HCT116 (cell line): ENCODE results near the gene PPP1R16B. TPM values are rescaled to one million over a fixed set of nuclear protein-coding genes. Genes with fewer than 3 reads are reported as not detected.

ENCODE experiments used
- ATAC-seq: fragments of 200-7000 bp; cut with Tn5 transposase; 2 replicates; pipeline ENCODE4 v1.9.1; 2020; ENCODE audit warnings: mild to moderate bottlenecking, moderate library complexity
- BruUV-seq: library from RNA; stranded (reverse); fragments of 400-500 nt; replicated peaks from 2 replicates; lab custom pipeline; 2021; lab: Mats Ljungman, UMichigan
- CTCF ChIA-PET: fragments of 300-600 bp; sonication (Branson Sonifier 250); formaldehyde crosslinking; loops from one replicate; lab custom pipeline; 2021; ENCODE audit warnings: antibody characterized with exemption; lab: Charles Lee
- POLR2A ChIA-PET: fragments of 300-600, 350-600 bp; sonication (Branson Sonifier 250); formaldehyde crosslinking; loops from one replicate; lab custom pipeline; 2021; ENCODE audit warnings: antibody characterized with exemption; lab: Charles Lee
- RAD21 ChIA-PET, 2 experiments: fragments of 300-600 bp; sonication (Branson Sonifier 250); formaldehyde crosslinking; loops; one replicate each; lab custom pipeline; 2023; ENCODE audit warnings: low total read pairs in 2 of 2; ENCODE audit not compliant: uncharacterized antibody in 2 of 2, unreplicated experiment in 2 of 2, low non-redundant PET in 1 of 2; lab: Charles Lee
- DNase-seq: peaks from one replicate; pipeline ENCODE4 v3.0.0-alpha.2; 2010; ENCODE audit warnings: low read depth, low spot score
- H2AFZ ChIP-seq: fragments of 200-600 bp; shearing (Covaris generic), sonication (generic); 2 replicates; pipeline ENCODE4 v1.6.1; 2017; ENCODE audit warnings: low read depth, mixed run types, mixed read lengths, antibody characterized with exemption, low read length; ENCODE audit not compliant: poor library complexity, severe bottlenecking
- H3K27ac ChIP-seq: 2 replicates; pipeline ENCODE4 v1.5.1; 2012; ENCODE audit warnings: low read depth, low read length
- H3K27me3 ChIP-seq: fragments of 200-600 bp; sonication (generic); 2 replicates; pipeline ENCODE4 v1.6.1; 2016; ENCODE audit warnings: mixed run types, low read length, mixed read lengths; ENCODE audit not compliant: insufficient read depth
- H3K36me3 ChIP-seq, 2 experiments: fragments of 200-500 bp in 1 of 2; fragments of 200-600 bp in 1 of 2; sonication (Bioruptor generic) in 1 of 2; sonication (generic) in 1 of 2; 2 replicates each; pipeline versions ENCODE4 v1.5.1 to v1.6.1; 2014 to 2016; ENCODE audit warnings: low read length in 2 of 2, inconsistent platforms in 1 of 2, mixed read lengths in 1 of 2, mixed run types in 1 of 2; ENCODE audit not compliant: insufficient read depth in 2 of 2, control insufficient read depth in 1 of 2
- H3K4me1 ChIP-seq, 2 experiments: fragments of 200-600 bp in 1 of 2; sonication (generic) in 1 of 2; 2 replicates each; pipeline versions ENCODE4 v1.5.1 to v1.6.1; 2012 to 2017; ENCODE audit warnings: low read length in 2 of 2, inconsistent platforms in 1 of 2, mild to moderate bottlenecking in 1 of 2, mixed read lengths in 1 of 2, mixed run types in 1 of 2, moderate library complexity in 1 of 2; ENCODE audit not compliant: insufficient read depth in 2 of 2, control insufficient read depth in 1 of 2
- H3K4me2 ChIP-seq: fragments of 200-600 bp; sonication (generic); 2 replicates; pipeline ENCODE4 v1.6.1; 2017; ENCODE audit warnings: mixed run types, low read length, mixed read lengths
- H3K4me3 ChIP-seq, 2 experiments: fragments of 200-600 bp in 1 of 2; sonication (generic) in 1 of 2; replicated peaks in 1 of 2; 2 replicates each; pipeline ENCODE4 v1.5.1; 2011 to 2016; ENCODE audit warnings: low read length in 2 of 2, control low read depth in 1 of 2, low read depth in 1 of 2, mild to moderate bottlenecking in 1 of 2, mixed read lengths in 1 of 2, mixed run types in 1 of 2
- H3K79me2 ChIP-seq: fragments of 200-600 bp; sonication (generic); 2 replicates; pipeline ENCODE4 v1.6.1; 2017; ENCODE audit warnings: mild to moderate bottlenecking, mixed run types, low read length, moderate library complexity, mixed read lengths; ENCODE audit not compliant: insufficient read depth
- H3K9ac ChIP-seq: fragments of 200-600 bp; sonication (generic); 2 replicates; pipeline ENCODE4 v1.6.1; 2016; ENCODE audit warnings: low read length, mixed read lengths
- H3K9me2 ChIP-seq: fragments of 200-600 bp; sonication (generic), shearing (Covaris generic); 2 replicates; pipeline ENCODE4 v1.6.1; 2017; ENCODE audit warnings: mixed run types, mild to moderate bottlenecking, moderate library complexity; ENCODE audit not compliant: insufficient read depth
- H3K9me3 ChIP-seq, 2 experiments: fragments of 200-500 bp in 1 of 2; fragments of 200-600 bp in 1 of 2; sonication (Bioruptor generic) in 1 of 2; sonication (generic) in 1 of 2; 2 replicates each; pipeline ENCODE4 v1.6.1; 2014 to 2017; ENCODE audit warnings: low read length in 2 of 2, mixed read lengths in 2 of 2, inconsistent platforms in 1 of 2, low read depth in 1 of 2, mild to moderate bottlenecking in 1 of 2, mixed run types in 1 of 2, moderate library complexity in 1 of 2; ENCODE audit not compliant: control insufficient read depth in 1 of 2, insufficient read depth in 1 of 2
- H4K20me1 ChIP-seq: fragments of 200-600 bp; sonication (generic), shearing (Covaris generic); 2 replicates; pipeline ENCODE4 v1.6.1; 2017; ENCODE audit warnings: mixed run types, mild to moderate bottlenecking, moderate library complexity; ENCODE audit not compliant: insufficient read depth
- CBX3 ChIP-seq: IDR thresholded peaks from 2 replicates; pipeline ENCODE4 v1.6.1; 2012; ENCODE audit warnings: low read depth
- EGR1 ChIP-seq: IDR thresholded peaks from 2 replicates; pipeline ENCODE4 v1.6.1; 2012; ENCODE audit warnings: low read depth
- EZH2 ChIP-seq: fragments of 200-600 bp; sonication (generic); IDR thresholded peaks from 2 replicates; pipeline ENCODE4 v1.6.1; 2017; ENCODE audit warnings: antibody characterized with exemption, mixed run types
- FOSL1 ChIP-seq: IDR thresholded peaks from 2 replicates; pipeline ENCODE4 v1.6.1; 2012; ENCODE audit warnings: low read depth
- POLR2A ChIP-seq: IDR thresholded peaks from 2 replicates; pipeline ENCODE4 v1.7.0; 2011; ENCODE audit warnings: borderline replicate concordance; ENCODE audit not compliant: insufficient read depth, insufficient read length; ENCODE audit errors: extremely low read depth
- RAD21 ChIP-seq: IDR thresholded peaks from 2 replicates; pipeline ENCODE4 v1.6.1; 2012; ENCODE audit warnings: low read depth, mild to moderate bottlenecking
- REST ChIP-seq: IDR thresholded peaks from 2 replicates; pipeline ENCODE4 v1.6.1; 2012; ENCODE audit warnings: low read depth
- SP1 ChIP-seq: IDR thresholded peaks from 2 replicates; pipeline ENCODE4 v1.6.1; 2012; ENCODE audit warnings: low read depth
- SRF ChIP-seq: IDR thresholded peaks from 2 replicates; pipeline ENCODE4 v1.6.1; 2012; ENCODE audit warnings: low read depth
- YY1 ChIP-seq: IDR thresholded peaks from 2 replicates; pipeline ENCODE4 v1.6.1; 2011; ENCODE audit warnings: low read length, low read depth, moderate library complexity, mild to moderate bottlenecking; ENCODE audit not compliant: insufficient replicate concordance; ENCODE audit errors: extremely low read depth
- ZFX ChIP-seq: fragments of 450-650 bp; IDR thresholded peaks from 2 replicates; pipeline ENCODE4 v1.6.1; 2017
- ZNF274 ChIP-seq: fragments of 200-500 bp; sonication (Bioruptor generic); IDR thresholded peaks from 2 replicates; pipeline ENCODE4 v1.6.1; 2014; ENCODE audit warnings: mild to moderate bottlenecking, low read depth, low read length, inconsistent platforms
- intact Hi-C: fragments of 100-400 bp; cut with micrococcal nuclease; formaldehyde crosslinking; loops from 2 replicates; pipeline ENCODE4 v1.10.0; 2022
- total RNA-seq: library from RNA; stranded (reverse); gene quantifications from one replicate; pipeline ENCODE4 v1.2.1, GENCODE V29; 2021; ENCODE audit not compliant: unreplicated experiment
- TF ChIP-seq, protein P1 (sequence below): IDR thresholded peaks from 2 replicates; pipeline ENCODE4 v1.6.1; 2011; ENCODE audit warnings: mild to moderate bottlenecking, low read length, moderate library complexity; ENCODE audit not compliant: insufficient replicate concordance; ENCODE audit errors: extremely low read depth
- TF ChIP-seq, protein P2 (sequence below): IDR thresholded peaks from 2 replicates; pipeline ENCODE4 v1.6.1; 2012

The PPP1R16B gene
- total RNA-seq, 1 experiment from 2014 or later, result 0.52 TPM

DNA sequence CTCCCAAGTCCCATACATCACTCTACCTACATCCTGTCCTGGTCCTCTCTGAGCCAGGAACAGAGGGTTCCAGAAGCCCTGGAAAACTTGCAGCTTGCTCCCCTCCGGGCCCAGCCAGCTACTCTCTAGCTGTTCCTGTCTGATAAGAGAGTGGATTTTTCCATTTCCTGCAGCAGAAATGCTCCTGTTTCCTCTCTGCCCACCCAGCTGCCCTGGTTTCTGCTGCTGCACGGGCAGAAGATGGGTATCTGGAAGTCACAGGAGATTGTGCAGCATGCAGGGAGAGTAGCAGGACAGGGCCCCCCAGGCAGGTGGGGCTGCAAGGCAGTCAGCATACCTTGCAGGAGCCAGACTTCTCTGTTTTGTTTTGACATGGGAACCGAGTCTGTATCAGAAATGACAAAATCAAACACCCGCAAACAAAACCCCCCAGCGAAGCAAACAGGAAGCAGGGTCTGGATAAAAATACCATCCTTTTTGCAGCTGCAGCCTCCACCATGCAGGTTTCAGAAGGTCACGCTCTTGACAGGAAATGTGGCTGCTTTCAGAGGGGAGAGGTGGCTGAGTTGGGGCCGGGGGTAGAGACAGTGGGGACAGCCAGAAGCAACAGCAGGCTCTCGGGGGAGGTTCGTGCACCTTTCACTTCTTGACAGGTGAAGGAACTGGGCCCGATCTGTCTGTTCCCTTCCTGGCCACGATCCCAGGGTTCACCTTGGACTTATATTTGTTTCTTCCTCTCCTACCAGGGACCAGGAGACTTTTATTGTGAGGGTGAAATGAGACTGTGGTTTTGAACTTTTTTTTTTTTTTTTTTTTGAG lies 69.9 kb downstream of the PPP1R16B start:
- DNase-seq (no peak), ATAC-seq (no peak)
- no peaks in the 10 kb centered on the region for H3K9me2 ChIP-seq
- H3K79me2 ChIP-seq, result no peaks in the 10 kb centered on the region
- no TSS peak for BruUV-seq
- no peaks in the 10 kb centered on the region for H3K9me3 ChIP-seq
- TF ChIP-seq SRF (no peak), EGR1 (no peak)
- peaks cover 4% of the 10 kb centered on the region; the same call in 1 of the 2 replicates for H3K27me3 ChIP-seq
- H3K4me3 ChIP-seq, result no peak overlapping the region
- H2AFZ ChIP-seq, result no peak overlapping the region
- ChIA-PET POLR2A (no interaction called here), RAD21 (no interaction called here), CTCF (interaction anchor here (1.3 kb wide), 1 partner anchor 175 kb away, joined by 3 read pairs; no protein-coding TSS in a partner anchor)
- no peaks in the 10 kb centered on the region for H3K36me3 ChIP-seq
- H3K9ac ChIP-seq, result no peak overlapping the region
- no peak overlapping the region for H3K4me2 ChIP-seq
- H3K27ac ChIP-seq, result no peak overlapping the region
- H3K4me1 ChIP-seq, result peaks cover 9 to 10% of the 10 kb centered on the region in 2 experiments
- no peaks in the 10 kb centered on the region for H4K20me1 ChIP-seq
- intact Hi-C loops, result no loop called here

- no peaks in the 10 kb centered on the region for H4K20me1 ChIP-seq
- TF ChIP-seq EGR1 (no peak), REST (no peak), SRF (no peak), FOSL1 (no peak), CBX3 (no peak), YY1 (no peak), RAD21 (no peak), SP1 (no peak), EZH2 (no peak), ZNF274 (no peak), ZFX (no peak), POLR2A (no peak)
- TF ChIP-seq, protein P1, sequence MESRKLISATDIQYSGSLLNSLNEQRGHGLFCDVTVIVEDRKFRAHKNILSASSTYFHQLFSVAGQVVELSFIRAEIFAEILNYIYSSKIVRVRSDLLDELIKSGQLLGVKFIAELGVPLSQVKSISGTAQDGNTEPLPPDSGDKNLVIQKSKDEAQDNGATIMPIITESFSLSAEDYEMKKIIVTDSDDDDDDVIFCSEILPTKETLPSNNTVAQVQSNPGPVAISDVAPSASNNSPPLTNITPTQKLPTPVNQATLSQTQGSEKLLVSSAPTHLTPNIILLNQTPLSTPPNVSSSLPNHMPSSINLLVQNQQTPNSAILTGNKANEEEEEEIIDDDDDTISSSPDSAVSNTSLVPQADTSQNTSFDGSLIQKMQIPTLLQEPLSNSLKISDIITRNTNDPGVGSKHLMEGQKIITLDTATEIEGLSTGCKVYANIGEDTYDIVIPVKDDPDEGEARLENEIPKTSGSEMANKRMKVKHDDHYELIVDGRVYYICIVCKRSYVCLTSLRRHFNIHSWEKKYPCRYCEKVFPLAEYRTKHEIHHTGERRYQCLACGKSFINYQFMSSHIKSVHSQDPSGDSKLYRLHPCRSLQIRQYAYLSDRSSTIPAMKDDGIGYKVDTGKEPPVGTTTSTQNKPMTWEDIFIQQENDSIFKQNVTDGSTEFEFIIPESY, result no peak
- TF ChIP-seq, protein P2, sequence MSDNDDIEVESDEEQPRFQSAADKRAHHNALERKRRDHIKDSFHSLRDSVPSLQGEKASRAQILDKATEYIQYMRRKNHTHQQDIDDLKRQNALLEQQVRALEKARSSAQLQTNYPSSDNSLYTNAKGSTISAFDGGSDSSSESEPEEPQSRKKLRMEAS, result no peak
Observed at GRCh38 chr20:38877483-38877882, 72.0 kb downstream of the PPP1R16B start.

More at GRCh38 chr20:38877483-38877882, 72.0 kb downstream of the PPP1R16B start:
- ChIA-PET CTCF (no interaction called here), POLR2A (no interaction called here), RAD21 (no interaction called here)
- H3K4me2 ChIP-seq, result no peak overlapping the region
- H3K9ac ChIP-seq, result no peak overlapping the region
- H3K27me3 ChIP-seq, result peaks cover 4% of the 10 kb centered on the region; the same call in 1 of the 2 replicates
- intact Hi-C loops, result no loop called here
- H3K79me2 ChIP-seq, result no peaks in the 10 kb centered on the region
- H3K4me1 ChIP-seq, result peaks cover 2 to 6% of the 10 kb centered on the region in 2 experiments; a peak in 2 of 4 replicates
- H3K4me3 ChIP-seq, result no peak overlapping the region
- no peak overlapping the region for H2AFZ ChIP-seq
- no TSS peak for BruUV-seq
- H3K27ac ChIP-seq, result no peak overlapping the region
- H3K9me2 ChIP-seq, result no peaks in the 10 kb centered on the region
- no peaks in the 10 kb centered on the region for H3K36me3 ChIP-seq
- no peak for DNase-seq
- no peak for ATAC-seq
- no peaks in the 10 kb centered on the region for H3K9me3 ChIP-seq
